Measurements from ENCODE around the gene MAIP1.
"Not testable (repeated sequence)": the region's sequence is repeated elsewhere in the genome, so short reads cannot be mapped to it uniquely, and the experiment has no call there.

Gene MAIP1, protein sequence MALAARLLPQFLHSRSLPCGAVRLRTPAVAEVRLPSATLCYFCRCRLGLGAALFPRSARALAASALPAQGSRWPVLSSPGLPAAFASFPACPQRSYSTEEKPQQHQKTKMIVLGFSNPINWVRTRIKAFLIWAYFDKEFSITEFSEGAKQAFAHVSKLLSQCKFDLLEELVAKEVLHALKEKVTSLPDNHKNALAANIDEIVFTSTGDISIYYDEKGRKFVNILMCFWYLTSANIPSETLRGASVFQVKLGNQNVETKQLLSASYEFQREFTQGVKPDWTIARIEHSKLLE

DNA sequence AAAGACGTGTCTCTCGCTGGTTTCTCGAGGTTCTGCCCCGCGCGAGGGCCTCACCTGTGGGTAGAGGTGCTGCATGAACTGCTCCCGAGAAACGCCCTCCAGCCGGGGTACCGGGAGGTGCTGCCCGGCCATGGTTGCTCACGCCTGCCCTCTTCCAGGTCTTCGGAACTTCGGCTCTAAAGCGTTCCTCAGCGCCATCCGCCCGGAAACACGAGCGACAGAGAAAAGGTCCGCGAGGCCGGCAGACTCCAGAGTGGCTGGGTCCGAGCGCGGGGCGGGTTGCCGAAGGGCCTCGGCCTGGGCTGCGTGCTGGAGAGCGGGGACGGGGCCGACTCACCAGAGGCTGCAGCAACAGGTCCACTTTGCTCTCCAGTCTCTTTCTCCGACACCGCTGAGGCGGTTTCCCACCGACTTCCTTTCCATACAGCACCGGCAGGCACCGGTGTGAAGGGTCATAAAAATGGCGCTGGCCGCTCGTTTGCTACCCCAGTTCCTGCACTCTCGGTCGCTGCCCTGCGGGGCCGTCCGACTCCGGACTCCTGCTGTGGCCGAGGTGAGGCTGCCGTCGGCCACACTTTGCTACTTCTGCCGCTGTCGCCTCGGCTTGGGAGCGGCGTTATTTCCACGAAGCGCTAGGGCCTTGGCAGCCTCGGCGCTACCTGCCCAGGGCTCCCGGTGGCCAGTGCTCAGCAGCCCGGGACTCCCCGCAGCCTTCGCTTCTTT lies at the start of gene MAIP1, which contains the start of gene TYW5:
MAIP1 (plus strand) TSS at position 244 of the 723 bp plus-strand sequence; CDS start at position 461, 217 bp downstream.
TYW5 (minus strand) TSS at position 153 of the 723 bp plus-strand sequence; CDS start at position 132, 21 bp downstream.
- peak; percentile 78 for DNase-seq

DNA sequence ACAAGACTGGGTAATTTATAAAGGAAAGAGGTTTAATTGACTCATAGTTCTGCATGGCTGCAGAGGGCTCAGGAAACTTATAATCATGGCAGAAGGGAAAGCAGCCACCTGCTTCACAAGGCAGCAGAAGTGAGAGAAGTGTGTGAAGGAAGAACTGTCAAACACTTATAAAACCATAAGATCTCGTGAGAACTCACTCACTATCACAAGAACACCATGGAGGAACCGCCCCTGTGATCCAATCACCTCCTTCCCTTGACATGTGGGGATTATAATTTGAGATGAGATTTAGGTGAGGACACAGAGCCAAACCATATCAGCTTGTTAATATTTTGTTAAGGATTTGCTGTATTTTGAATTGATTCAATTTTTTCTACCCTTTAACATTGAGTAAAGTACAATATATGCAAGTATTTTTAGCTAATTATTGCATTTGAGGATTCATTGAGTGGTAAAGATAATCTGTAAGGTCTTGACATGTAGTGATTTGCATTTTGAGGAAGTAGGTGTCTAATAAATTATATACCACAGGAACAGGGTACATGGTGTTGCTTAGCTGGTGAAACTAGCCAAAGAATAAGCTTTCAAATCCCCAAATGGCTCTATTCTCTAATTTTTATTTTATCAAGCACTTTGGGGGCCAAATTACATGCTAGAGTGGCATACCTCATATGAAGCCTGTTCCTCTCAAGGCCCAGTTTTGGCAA lies 48.2 kb upstream of the MAIP1 start:
- DNase-seq, result no peak

DNA sequence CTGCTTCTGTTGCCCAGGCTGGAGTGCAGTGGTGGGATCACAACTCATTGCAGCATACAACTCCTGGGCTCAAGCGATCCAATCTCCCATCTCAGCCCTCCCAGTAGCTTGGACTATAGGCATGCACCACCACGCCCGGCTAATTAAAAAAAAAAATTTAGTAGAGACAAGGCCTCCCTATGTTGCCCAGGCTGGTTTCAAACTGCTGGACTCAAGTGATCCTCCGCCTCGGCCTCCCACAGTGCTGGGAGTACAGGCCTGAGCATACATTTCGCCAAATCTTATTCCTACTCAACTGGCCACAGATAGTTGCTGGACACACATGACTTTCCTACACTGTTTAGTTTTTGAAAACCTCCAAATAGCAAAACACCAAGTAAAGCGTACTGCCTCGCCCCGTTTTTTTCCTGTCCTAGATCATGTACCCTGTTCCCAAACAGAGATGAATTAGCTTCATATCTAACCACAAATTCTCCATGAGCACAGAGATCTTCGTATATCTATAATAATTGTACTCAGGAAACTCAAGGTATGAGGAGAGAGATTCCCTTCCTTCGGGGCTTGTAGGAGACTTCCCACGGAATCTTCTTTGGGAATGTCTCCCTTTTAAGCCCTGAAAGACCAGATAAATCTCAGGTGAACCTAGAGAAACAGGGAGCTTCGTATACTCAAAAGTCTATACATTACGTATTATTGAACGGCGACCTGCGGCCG lies 44.9 kb upstream of the MAIP1 start:
- no peak for DNase-seq

DNA sequence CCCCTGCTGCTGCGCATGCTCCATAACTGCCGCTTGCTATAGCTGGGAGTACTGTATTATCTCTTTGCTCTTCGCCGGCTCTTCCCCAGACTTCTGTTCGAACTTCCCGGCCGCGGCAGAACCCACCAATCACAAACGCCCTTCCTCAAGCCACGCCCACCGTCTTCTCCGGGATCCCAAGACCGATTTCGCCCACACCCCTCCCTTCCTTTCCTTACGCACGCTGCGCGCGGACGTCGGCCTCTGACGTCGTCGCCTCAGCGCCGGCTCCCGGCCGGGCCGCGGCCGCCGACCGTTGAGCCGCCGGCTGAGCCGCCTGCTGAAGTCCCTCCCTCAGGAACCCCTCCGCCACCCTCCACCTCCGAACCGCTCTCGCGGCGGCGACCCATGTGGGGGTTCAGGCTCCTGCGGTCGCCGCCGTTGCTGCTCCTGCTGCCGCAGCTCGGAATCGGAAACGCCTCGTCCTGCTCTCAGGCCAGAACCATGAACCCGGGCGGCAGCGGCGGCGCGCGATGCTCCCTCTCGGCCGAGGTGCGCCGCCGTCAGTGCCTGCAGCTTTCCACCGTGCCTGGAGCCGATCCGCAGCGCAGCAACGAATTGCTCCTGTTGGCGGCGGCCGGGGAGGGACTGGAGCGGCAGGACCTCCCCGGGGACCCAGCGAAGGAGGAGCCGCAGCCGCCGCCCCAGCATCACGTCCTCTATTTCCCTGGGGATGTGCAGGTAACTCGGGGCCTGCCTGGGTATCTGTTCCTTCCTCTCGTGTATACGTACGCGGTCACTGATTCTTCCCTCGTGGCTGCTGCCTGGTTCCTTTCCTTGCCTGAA lies 44.1 kb upstream of the MAIP1 start, which contains the start of gene C2orf69:
C2orf69 (plus strand) TSS at position 242 of the 825 bp plus-strand sequence; CDS start at position 388, 146 bp downstream.
- peak; percentile 95 for DNase-seq

DNA sequence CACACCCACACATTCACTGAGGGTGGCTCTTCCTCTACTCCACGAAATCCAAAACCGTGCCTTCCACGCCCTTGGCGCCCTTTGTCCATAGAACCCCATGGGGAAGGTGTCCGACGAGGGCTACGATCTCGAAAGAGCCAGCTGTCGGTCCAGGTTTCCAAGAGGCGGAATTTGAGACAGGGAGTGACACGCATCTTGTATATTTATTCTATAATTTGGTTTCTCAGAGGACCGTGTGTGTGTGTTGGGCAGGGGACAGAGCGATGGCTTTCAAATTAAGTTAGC lies 43.6 kb upstream of the MAIP1 start:
- DNase-seq, result no peak

DNA sequence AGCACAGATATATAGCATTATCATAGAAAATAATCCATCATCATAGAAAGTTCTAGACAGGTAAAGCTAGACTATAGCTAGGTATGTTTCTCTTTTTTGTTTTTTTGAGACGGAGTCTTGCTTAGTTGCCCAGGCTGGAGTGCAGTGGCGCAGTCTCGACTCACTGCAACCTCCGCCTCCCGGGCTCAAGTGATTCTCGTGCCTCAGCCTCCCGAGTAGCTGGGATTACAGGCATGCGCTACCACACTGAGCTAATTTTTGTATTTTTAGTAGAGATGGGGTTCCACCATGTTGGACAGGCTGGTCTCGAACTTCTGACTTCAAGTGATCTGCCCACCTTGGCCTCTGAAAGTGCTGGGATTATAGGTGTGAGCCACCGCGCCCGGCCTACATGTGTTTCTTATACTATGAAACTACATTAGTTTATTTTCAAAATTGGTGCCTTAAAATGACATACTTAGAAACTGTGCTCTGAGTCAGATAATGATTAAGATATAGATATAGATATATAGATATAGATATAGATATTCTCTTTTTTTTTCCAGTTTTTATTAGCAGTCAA lies 42.7 kb upstream of the MAIP1 start:
- not testable (repeated sequence) for DNase-seq

DNA sequence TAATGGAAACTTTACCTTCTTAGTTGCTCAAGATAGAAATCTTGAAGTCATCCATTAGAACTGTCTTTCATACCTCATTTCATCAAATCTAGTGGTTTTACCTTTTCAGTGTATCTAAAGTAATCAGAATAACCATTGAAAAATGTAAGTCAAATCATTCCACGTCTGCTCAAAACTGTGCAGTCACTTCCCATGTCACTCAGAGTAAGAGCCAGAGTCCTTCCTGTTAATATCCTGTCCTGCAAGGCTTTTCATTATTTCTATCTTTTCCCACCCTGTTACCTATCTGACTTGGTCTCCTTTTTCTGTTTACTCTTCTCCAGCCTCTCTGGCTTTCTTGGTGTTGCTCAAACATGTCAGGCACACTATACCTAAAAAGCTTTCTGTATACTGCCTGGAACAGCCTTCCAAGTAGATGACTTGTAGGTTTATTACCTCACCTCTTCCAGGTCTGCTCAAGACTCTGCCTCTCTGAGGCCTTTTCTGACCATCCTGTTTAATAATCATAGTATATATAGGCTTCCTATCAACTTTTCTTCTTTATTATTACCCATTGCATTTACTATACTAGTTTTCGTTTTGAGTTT lies 40.9 kb upstream of the MAIP1 start:
- DNase-seq, result no peak

DNA sequence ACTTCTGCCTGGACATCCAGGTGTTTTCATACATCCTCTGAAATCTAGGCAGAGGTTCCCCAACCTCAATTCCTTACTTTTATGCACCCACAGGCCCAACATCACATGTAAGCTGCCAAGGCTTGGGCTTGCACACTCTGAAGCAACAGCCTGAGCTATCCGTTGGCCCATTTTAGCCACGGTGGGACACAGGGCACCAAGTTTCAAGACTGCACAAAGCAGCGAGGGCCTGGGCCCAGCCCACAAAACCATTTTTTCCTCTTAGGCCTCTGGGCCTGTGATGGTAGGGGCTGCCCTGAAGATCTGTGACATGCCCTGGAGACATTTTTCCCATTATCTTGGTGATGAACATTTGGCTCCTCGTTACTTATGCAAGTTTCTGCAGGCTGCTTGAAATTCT lies 38.4 kb upstream of the MAIP1 start:
- no peak for DNase-seq

DNA sequence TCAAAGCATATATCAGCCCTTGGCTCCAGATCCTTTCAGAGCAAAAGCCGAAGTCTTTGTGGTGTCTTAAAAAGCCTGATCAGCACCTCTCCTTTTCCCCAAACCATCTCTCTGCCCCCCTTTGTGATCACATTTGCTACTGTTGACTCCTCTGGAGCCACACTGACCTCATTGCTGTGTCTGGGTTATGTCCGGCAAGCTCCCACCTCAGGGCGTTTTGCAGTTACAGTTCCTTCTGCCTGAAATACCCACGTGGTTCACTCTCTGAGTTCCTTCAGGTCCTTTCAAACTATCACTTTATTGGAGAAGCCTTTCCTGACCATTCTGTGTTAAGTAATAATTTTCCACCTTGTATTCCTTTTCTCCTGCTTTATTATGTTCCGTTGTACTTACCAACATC lies 32.5 kb upstream of the MAIP1 start:
- no peak for DNase-seq

DNA sequence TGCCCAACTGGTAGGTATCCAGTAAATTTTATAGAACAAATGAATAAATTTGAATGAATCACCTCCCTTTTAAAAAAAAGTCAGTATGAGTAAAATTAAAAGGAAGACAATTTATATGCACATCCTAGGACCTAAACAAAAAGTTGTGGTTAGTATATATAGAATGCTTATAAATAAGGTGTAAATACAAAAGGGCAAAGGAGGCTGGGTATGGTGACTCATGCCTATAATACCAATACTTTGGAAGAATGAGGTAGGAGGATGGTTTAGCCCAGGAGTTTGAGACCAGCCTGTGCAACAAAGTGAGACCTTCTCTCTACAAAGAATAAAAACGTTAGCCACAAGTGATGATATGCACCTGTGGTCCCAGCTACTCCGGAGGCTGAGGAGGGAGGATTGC lies 31.5 kb upstream of the MAIP1 start:
- DNase-seq, result no peak

DNA sequence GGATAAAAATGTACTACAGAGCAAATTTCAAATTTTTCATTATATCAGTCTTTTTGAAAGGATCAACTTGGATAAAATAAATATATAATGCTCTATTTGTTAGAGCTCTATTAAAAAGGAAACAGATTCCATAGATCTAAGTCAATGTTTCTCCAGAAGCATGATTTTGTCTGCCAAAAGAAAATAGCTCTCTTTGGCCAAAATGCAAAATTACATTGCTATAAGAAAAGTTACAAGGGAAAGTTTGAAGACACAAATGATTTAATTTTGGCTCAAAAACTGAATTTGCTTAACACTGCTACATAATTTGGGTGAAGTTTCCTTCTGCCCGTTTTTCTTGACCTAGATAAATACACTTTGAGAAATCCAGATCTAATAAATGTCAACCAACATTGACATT lies 28.6 kb upstream of the MAIP1 start:
- no peak for DNase-seq

DNA sequence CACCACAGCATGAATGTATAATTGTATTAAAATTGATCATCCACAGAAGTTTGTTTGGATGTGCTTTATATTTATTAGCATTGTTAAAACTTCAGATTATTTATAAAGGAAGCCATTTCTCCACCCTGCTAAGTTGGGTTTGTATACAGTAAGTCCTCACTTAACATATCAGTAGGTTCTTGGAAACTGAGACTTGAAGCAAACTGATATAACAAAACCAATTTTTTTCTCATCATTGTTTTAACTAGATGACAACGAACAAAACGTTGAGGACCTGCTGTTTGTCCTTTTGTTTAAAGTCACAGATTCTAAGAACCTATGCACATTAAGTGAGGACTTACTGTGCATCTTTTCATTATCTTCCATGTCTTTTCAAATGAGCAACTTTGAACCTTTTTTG lies 27.2 kb upstream of the MAIP1 start:
- no peak for DNase-seq

DNA sequence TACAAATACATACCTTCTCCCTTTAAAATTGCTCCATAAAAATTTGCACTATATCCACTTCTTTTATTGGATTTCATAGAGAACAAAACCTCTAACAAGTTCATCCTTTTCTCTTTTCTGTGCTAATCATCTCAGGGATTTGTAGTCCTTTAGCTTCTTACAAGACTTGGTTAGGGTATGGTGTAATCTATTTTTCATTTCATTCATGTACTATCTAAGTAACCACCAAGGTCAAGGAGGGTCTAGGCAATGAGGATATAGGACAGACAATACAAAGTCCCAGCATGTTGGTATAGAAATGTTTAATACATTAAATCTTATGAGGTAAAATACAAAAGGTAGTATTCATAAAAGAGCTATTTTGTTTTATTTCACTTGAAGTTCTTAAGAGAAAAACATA lies 26.8 kb upstream of the MAIP1 start:
- DNase-seq, result no peak

DNA sequence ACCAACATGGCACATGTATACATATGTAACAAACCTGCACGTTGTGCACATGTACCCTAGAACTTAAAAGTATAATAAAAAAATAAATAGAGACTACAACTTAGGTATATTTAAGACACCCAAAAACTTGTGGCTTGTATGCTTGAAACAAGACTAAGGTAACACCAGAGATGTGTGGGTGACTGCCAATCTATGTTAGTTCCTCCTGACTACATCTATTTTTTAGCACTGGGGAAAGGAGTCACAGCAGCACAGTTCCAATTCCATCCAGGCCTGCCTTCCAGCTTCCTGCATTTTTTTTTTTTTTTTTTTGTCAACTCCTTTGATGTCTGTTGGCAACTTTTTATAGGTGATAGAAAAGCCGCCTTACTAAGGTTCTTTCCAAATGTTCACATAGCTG lies 26.1 kb upstream of the MAIP1 start:
- no peak for DNase-seq

DNA sequence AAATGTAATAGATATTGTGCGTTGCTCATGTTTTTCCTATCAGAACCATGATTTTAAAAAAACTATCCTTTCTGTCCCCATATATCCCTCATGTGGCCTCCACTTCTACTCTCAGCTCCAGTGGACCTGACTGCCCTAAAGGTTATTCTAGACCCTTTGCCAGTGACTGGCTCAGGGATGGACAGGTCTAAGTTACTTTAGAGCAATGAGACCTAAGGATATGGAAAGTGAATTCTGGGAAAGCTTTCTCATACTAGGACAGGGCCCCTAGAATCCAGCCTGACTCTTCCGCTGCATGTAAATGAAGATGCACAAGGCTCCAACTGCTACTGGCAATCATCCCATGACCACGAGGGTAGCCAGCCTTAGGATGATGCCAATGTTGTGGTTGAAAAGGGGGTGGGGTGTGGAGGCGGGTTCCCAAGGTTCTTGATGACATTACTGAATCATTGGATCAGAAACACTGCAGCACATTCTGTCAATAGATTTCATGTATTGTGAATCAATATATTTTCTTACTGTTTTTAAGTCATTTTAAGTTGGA lies 23.0 kb upstream of the MAIP1 start:
- DNase-seq, result no peak

DNA sequence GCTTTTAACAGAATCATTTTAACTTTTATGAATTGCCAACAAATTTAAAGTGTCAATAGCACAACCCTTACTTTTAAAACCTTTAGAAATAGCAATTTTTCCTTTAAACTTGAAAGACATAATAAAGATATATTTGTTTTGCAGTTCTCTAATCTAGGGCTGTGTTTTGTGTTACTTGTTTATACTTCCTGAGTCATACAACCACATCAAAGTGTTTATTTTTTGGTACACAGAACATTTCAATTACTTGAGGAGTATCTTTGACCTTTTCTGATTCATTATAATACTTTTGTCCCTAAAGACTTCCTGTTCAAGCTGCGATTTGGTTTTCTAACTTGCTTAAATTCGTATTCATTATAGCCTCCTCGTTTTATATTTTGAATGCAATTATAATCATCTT lies 21.9 kb upstream of the MAIP1 start:
- no peak for DNase-seq

DNA sequence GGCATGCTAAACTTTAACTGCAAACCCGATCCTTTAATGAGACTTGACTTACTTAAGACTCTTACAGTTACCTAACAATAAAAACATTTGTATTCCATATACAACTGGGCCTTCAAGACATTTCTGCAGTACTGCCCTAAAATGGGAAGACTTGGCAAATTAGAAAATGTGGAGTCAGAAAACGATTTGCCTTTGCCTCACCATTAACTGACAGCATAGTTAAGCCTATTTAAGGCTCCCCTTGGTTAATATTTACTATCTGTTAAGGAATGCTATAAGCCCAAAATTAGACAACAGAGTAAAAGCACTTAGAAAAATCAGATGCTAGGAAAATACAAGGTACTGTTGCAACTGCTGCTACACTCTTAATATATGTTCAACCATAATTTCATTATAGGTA lies 18.8 kb upstream of the MAIP1 start:
- DNase-seq, result no peak

DNA sequence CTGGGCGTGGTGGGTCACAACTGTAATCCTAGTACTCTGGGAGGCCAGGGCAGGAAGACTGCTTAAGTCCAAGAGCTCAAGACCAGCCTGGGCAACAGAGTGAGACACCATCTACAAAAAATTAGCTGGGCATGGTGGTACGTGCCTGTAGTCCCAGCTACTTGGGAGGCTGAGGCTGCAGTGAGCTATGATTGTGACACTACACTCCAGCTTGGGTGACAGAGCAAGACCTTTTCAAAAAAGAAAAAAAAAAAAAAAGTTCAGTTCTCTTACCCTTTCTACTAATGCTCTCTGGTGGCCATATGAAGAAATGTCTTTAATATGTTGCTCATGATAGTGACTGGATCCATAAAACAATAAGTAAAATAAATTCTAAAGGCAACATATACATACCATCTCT lies 15.0 kb upstream of the MAIP1 start:
- no peak for DNase-seq

DNA sequence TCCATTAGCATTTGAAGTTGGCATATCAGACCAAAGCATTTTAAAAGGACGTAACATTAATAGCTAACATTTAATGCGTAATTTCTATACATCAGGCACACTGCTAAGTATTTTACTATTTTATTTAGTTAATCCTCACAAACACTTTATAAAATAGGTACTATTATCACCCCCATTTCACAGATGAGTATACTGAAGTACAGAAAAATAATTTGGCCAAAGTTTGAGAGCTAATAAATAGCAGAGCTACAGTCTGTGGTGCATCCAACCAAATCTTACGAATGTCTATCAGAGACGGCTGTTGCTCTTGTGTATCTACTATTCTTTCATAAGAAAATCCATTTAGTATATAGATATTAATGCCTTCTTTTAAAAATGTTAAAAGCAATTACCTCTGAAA lies 12.0 kb upstream of the MAIP1 start:
- DNase-seq, result no peak

DNA sequence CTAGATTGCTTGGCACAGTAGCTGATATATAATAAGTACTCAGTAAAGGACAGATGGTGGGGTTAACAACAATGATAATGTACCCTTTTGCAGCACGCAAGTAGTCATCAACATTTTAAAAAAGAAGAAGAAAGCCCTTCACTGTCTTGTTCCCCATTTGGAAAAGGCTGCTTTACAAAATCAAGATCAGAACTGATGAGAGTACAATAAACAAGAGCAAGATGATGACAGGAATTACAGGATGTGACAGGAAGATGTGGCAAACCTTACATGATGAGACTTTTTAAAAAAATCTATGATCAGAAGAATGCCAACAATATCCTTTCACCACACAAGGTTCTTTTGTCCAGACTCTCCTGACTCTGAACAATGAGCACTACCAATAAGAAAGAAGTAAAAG lies 9.2 kb upstream of the MAIP1 start:
- no peak for DNase-seq

DNA sequence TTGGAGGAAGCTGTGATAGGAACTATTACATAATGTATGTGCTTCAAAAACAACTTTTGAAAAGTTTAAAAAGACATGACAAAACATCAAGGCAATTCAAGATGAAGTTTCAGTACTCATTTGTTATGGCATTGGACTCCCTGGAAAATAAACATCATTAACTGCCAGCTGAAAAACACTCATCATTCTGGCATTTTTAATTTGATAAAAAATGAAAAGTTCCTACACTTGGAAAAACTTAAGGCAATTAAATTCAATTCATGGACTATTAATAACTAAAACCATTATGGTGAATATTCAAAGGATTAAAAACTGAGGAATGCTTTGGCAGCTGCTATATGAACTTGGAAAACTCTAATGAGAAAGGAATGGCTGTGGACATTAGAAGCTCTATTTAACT lies 8.5 kb upstream of the MAIP1 start:
- no peak for DNase-seq

Data from CD4-positive, alpha-beta T cell treated with Interleukin-6 for 4 hours (primary cell).